H9 (cell line): ENCODE measurements around the gene USP7. TPM values are rescaled to one million over a fixed set of nuclear protein-coding genes. Genes with fewer than 3 reads are reported as not detected.

ENCODE experiments used
- DNase-seq: peaks from one replicate; pipeline ENCODE4 v3.0.0-alpha.2; 2017
- H2AFZ ChIP-seq: one replicate; pipeline ENCODE4 v1.6.1; 2013; ENCODE audit warnings: mild to moderate bottlenecking, low read length, control low read depth, moderate library complexity
- H2AK5ac ChIP-seq: 2 replicates; pipeline ENCODE4 v1.6.1; 2013; ENCODE audit warnings: low read length, control low read depth, mixed read lengths; ENCODE audit not compliant: insufficient read length
- H2BK120ac ChIP-seq: one replicate; pipeline ENCODE4 v1.6.1; 2013; ENCODE audit warnings: low read depth, mild to moderate bottlenecking, low read length, control low read depth, inconsistent platforms; ENCODE audit not compliant: poor library complexity, severe bottlenecking
- H2BK12ac ChIP-seq: 2 replicates; pipeline ENCODE4 v1.6.1; 2013; ENCODE audit warnings: low read length, control low read depth, mixed read lengths, low read depth; ENCODE audit not compliant: insufficient read length
- H2BK15ac ChIP-seq: 2 replicates; pipeline ENCODE4 v1.6.1; 2013; ENCODE audit warnings: low read depth, low read length, control low read depth
- H2BK20ac ChIP-seq: one replicate; pipeline ENCODE4 v1.6.1; 2013; ENCODE audit warnings: low read depth, mild to moderate bottlenecking, low read length, control low read depth, inconsistent platforms; ENCODE audit not compliant: poor library complexity, severe bottlenecking
- H2BK5ac ChIP-seq: 2 replicates; pipeline ENCODE4 v1.6.1; 2013; ENCODE audit warnings: low read length, control low read depth, mixed read lengths; ENCODE audit not compliant: insufficient read length
- H3K14ac ChIP-seq: 2 replicates; pipeline ENCODE4 v1.6.1; 2013; ENCODE audit warnings: low read length, control low read depth; ENCODE audit not compliant: insufficient read depth
- H3K18ac ChIP-seq: 2 replicates; pipeline ENCODE4 v1.6.1; 2013; ENCODE audit warnings: low read depth, mild to moderate bottlenecking, mixed read lengths, low read length, control low read depth; ENCODE audit not compliant: insufficient read length
- H3K23ac ChIP-seq: 2 replicates; pipeline ENCODE4 v1.6.1; 2013; ENCODE audit warnings: low read length, control low read depth, mixed read lengths, low read depth; ENCODE audit not compliant: insufficient read length
- H3K23me2 ChIP-seq: 2 replicates; pipeline ENCODE4 v1.6.1; 2013; ENCODE audit warnings: low read depth, mild to moderate bottlenecking, mixed read lengths, low read length, control low read depth; ENCODE audit not compliant: insufficient read length, poor library complexity, severe bottlenecking
- H3K27ac ChIP-seq: 2 replicates; pipeline ENCODE4 v1.5.1; 2013; ENCODE audit warnings: low read length, control low read depth, mixed read lengths, low read depth; ENCODE audit not compliant: insufficient read length
- H3K27me3 ChIP-seq: 2 replicates; pipeline ENCODE4 v1.6.1; 2013; ENCODE audit warnings: low read length, control low read depth, inconsistent platforms; ENCODE audit not compliant: insufficient read depth
- H3K4ac ChIP-seq: 2 replicates; pipeline ENCODE4 v1.6.1; 2013; ENCODE audit warnings: low read depth, mild to moderate bottlenecking, control low read depth, inconsistent platforms, low read length, moderate library complexity
- H3K4me1 ChIP-seq: 2 replicates; pipeline ENCODE4 v1.6.1; 2013; ENCODE audit warnings: low read length, control low read depth, inconsistent platforms; ENCODE audit not compliant: insufficient read depth
- H3K4me2 ChIP-seq: 2 replicates; pipeline ENCODE4 v1.6.1; 2013; ENCODE audit warnings: low read length, control low read depth, mixed read lengths; ENCODE audit not compliant: insufficient read length, insufficient read depth
- H3K56ac ChIP-seq: 2 replicates; pipeline ENCODE4 v1.6.1; 2013; ENCODE audit warnings: low read depth, mild to moderate bottlenecking, mixed read lengths, low read length, control low read depth; ENCODE audit not compliant: insufficient read length
- H3K79me1 ChIP-seq: 2 replicates; pipeline ENCODE4 v1.6.1; 2013; ENCODE audit warnings: low read depth, mild to moderate bottlenecking, moderate library complexity, low read length, control low read depth, inconsistent platforms; ENCODE audit not compliant: insufficient read depth, poor library complexity, severe bottlenecking
- H3K79me2 ChIP-seq: 2 replicates; pipeline ENCODE4 v1.6.1; 2013; ENCODE audit warnings: low read length, control low read depth, inconsistent platforms; ENCODE audit not compliant: insufficient read depth
- H3K9ac ChIP-seq: 2 replicates; pipeline ENCODE4 v1.6.1; 2013; ENCODE audit warnings: low read length, control low read depth, mixed read lengths; ENCODE audit not compliant: insufficient read length; ENCODE audit errors: extremely low read depth
- H3K9me3 ChIP-seq: one replicate; pipeline ENCODE4 v1.6.1; 2013; ENCODE audit warnings: low read depth, low read length, inconsistent platforms; ENCODE audit not compliant: control insufficient read depth
- H3T11ph ChIP-seq: one replicate; pipeline ENCODE4 v1.6.1; 2013; ENCODE audit warnings: mild to moderate bottlenecking, low read length, control low read depth, inconsistent platforms
- H4K20me1 ChIP-seq: one replicate; pipeline ENCODE4 v1.6.1; 2013; ENCODE audit not compliant: control insufficient read depth, insufficient read length, insufficient read depth
- H4K5ac ChIP-seq: 2 replicates; pipeline ENCODE4 v1.6.1; 2013; ENCODE audit warnings: low read depth, mild to moderate bottlenecking, mixed read lengths, low read length, control low read depth; ENCODE audit not compliant: insufficient read length
- H4K8ac ChIP-seq: replicated peaks from 2 replicates; pipeline ENCODE4 v1.6.1; 2013; ENCODE audit warnings: low read length, control low read depth, mixed read lengths, low read depth; ENCODE audit not compliant: insufficient read length
- H4K91ac ChIP-seq: 2 replicates; pipeline ENCODE4 v1.6.1; 2013; ENCODE audit warnings: low read depth, mild to moderate bottlenecking, moderate library complexity, mixed read lengths, low read length, control low read depth; ENCODE audit not compliant: insufficient read length
- H3K27ac Mint-ChIP-seq, 3 experiments: 2 replicates in 2 of 3; 3 replicates in 1 of 3; pipeline ENCODE4 v1.8.0; 2020 to 2021; ENCODE audit warnings: mixed read lengths in 3 of 3, mild to moderate bottlenecking in 1 of 3, moderate library complexity in 1 of 3
- H3K27me3 Mint-ChIP-seq: 2 replicates; pipeline ENCODE4 v1.8.0; 2021; ENCODE audit warnings: low read depth, mild to moderate bottlenecking, moderate library complexity, mixed read lengths
- H3K36me3 Mint-ChIP-seq, 3 experiments: 2 replicates in 2 of 3; 3 replicates in 1 of 3; pipeline ENCODE4 v1.8.0; 2020 to 2021; ENCODE audit warnings: low read depth in 3 of 3, mixed read lengths in 3 of 3; ENCODE audit not compliant: insufficient read depth in 1 of 3
- H3K4me1 Mint-ChIP-seq, 2 experiments: 2 replicates each; pipeline ENCODE4 v1.8.0; 2020; ENCODE audit warnings: mixed read lengths in 2 of 2
- H3K4me3 Mint-ChIP-seq, 2 experiments: 2 replicates in 1 of 2; 3 replicates in 1 of 2; pipeline ENCODE4 v1.8.0; 2020 to 2021; ENCODE audit warnings: mild to moderate bottlenecking in 2 of 2, mixed read lengths in 2 of 2, moderate library complexity in 1 of 2
- H3K9me3 Mint-ChIP-seq, 2 experiments: 2 replicates in 1 of 2; 3 replicates in 1 of 2; pipeline ENCODE4 v1.8.0; 2020; ENCODE audit warnings: mild to moderate bottlenecking in 2 of 2, mixed read lengths in 2 of 2, moderate library complexity in 1 of 2
- CTCF ChIP-seq: fragments of 200-600 bp; sonication (generic); conservative IDR thresholded peaks from 3 replicates; pipeline ENCODE4 v1.8.0; 2021; ENCODE audit warnings: antibody characterized with exemption, mild to moderate bottlenecking
- WGBS: extraction: QIAGEN DNeasy Blood & Tissue Kit; methylation state at CpG from one replicate; pipeline ENCODE4 v1.1.7; 2013; ENCODE audit warnings: missing lambda C conversion rate, low lambda C conversion rate, mixed read lengths; ENCODE audit not compliant: insufficient read length; ENCODE audit errors: extremely low coverage; 5-methylcytosine and 5-hydroxymethylcytosine counted together
- total RNA-seq: library from RNA; stranded (reverse); gene quantifications from 2 replicates; pipeline ENCODE4 v1.2.1, GENCODE V29; 2021

Gene USP7
- total RNA-seq, 1 experiment from 2014 or later, result 192 TPM

- H3K27me3 ChIP-seq, result no peaks in the 10 kb centered on the region
- WGBS, result no CpG with 5 or more reads among the region's 7 CpGs
- H3K79me2 ChIP-seq, result peaks cover 89% of the 10 kb centered on the region
- no peak overlapping the region for H2BK12ac ChIP-seq
- H3T11ph ChIP-seq, result no peak overlapping the region
- H2BK120ac ChIP-seq, result no peak overlapping the region
- H2BK15ac ChIP-seq, result no peak overlapping the region
- H3K4me1 Mint-ChIP-seq, result peaks cover 65 to 68% of the 10 kb centered on the region in 2 experiments
- no peaks in the 10 kb centered on the region for H3K27me3 Mint-ChIP-seq
- H3K4ac ChIP-seq, result no peak overlapping the region
- H3K23ac ChIP-seq, result no peak overlapping the region
- no peaks in the 10 kb centered on the region for H3K9me3 Mint-ChIP-seq
- H3K9ac ChIP-seq, result no peak overlapping the region
- peaks cover 17% of the 10 kb centered on the region for H3K4me1 ChIP-seq
- no peak overlapping the region for H4K91ac ChIP-seq
- no peaks in the 10 kb centered on the region for H3K23me2 ChIP-seq
- no peak overlapping the region; the same call in 1 of the 2 replicates for H3K14ac ChIP-seq
- no peak overlapping the region for H2AFZ ChIP-seq
- TF ChIP-seq CTCF, result no peak
- H4K8ac ChIP-seq, result no peak overlapping the region
- H3K36me3 Mint-ChIP-seq, result no peaks in the 10 kb centered on the region
- peak overlapping the region in 1 of 3 experiments; percentile 34; a peak in 3 of 7 replicates for H3K27ac Mint-ChIP-seq
- no peak overlapping the region for H3K18ac ChIP-seq
- peak overlapping the region in 1 of 2 experiments; percentile 38; a peak in 2 of 5 replicates for H3K4me3 Mint-ChIP-seq
- H2BK5ac ChIP-seq, result no peak overlapping the region
- no peak overlapping the region for H2AK5ac ChIP-seq
- no peaks in the 10 kb centered on the region for H4K20me1 ChIP-seq
- peaks cover 9% of the 10 kb centered on the region for H3K79me1 ChIP-seq
- no peak overlapping the region for H3K4me2 ChIP-seq
- no peak overlapping the region for H3K27ac ChIP-seq
- no peak for DNase-seq
- no peaks in the 10 kb centered on the region for H3K9me3 ChIP-seq
- H3K56ac ChIP-seq, result no peak overlapping the region
- H4K5ac ChIP-seq, result no peak overlapping the region
- H2BK20ac ChIP-seq, result no peak overlapping the region
Observed at GRCh38 chr16:8952281-8952751, 11.4 kb downstream of the USP7 start.
